ENCODE results near the gene GRM5.

GRM5 gene

GRCh38 chr11:88666364-88666763, 399.4 kb downstream of the GRM5 start:
- TF ChIP-seq SIN3A (IDR thresholded peaks at IDR 0.05; ENCODE audit: borderline replicate concordance, insufficient read depth, low read length) = no peak
- TF ChIP-seq TAF1 (IDR thresholded peaks at IDR 0.05; ENCODE audit: borderline replicate concordance, insufficient read depth, low read length) = no peak
- TF ChIP-seq, protein P1, sequence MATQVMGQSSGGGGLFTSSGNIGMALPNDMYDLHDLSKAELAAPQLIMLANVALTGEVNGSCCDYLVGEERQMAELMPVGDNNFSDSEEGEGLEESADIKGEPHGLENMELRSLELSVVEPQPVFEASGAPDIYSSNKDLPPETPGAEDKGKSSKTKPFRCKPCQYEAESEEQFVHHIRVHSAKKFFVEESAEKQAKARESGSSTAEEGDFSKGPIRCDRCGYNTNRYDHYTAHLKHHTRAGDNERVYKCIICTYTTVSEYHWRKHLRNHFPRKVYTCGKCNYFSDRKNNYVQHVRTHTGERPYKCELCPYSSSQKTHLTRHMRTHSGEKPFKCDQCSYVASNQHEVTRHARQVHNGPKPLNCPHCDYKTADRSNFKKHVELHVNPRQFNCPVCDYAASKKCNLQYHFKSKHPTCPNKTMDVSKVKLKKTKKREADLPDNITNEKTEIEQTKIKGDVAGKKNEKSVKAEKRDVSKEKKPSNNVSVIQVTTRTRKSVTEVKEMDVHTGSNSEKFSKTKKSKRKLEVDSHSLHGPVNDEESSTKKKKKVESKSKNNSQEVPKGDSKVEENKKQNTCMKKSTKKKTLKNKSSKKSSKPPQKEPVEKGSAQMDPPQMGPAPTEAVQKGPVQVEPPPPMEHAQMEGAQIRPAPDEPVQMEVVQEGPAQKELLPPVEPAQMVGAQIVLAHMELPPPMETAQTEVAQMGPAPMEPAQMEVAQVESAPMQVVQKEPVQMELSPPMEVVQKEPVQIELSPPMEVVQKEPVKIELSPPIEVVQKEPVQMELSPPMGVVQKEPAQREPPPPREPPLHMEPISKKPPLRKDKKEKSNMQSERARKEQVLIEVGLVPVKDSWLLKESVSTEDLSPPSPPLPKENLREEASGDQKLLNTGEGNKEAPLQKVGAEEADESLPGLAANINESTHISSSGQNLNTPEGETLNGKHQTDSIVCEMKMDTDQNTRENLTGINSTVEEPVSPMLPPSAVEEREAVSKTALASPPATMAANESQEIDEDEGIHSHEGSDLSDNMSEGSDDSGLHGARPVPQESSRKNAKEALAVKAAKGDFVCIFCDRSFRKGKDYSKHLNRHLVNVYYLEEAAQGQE (IDR thresholded peaks at IDR 0.05; ENCODE audit: insufficient read depth in 1 of 2, low read depth in 2 of 2, low read length in 2 of 2) = no peak
- no peak for TF ChIP-seq FOXP2 (optimal IDR thresholded peaks at IDR 0.05; ENCODE audit: borderline replicate concordance, extremely low read depth, extremely low read length, insufficient read depth)

- no peak for TF ChIP-seq FOXP2 (optimal IDR thresholded peaks at IDR 0.05; ENCODE audit: borderline replicate concordance, extremely low read depth, extremely low read length, insufficient read depth)
- TF ChIP-seq, protein P1 (IDR thresholded peaks at IDR 0.05; ENCODE audit: insufficient read depth in 1 of 2, low read depth in 2 of 2, low read length in 2 of 2) = no peak
- TF ChIP-seq SIN3A (IDR thresholded peaks at IDR 0.05; ENCODE audit: borderline replicate concordance, insufficient read depth, low read length) = no peak
- TF ChIP-seq TAF1 (IDR thresholded peaks at IDR 0.05; ENCODE audit: borderline replicate concordance, insufficient read depth, low read length) = no peak
- no peak for TF ChIP-seq POLR2AphosphoS5 (IDR thresholded peaks at IDR 0.05; ENCODE audit: low read depth, low read length)
Observed at GRCh38 chr11:88657076-88657738, 408.6 kb downstream of the GRM5 start.

DNA sequence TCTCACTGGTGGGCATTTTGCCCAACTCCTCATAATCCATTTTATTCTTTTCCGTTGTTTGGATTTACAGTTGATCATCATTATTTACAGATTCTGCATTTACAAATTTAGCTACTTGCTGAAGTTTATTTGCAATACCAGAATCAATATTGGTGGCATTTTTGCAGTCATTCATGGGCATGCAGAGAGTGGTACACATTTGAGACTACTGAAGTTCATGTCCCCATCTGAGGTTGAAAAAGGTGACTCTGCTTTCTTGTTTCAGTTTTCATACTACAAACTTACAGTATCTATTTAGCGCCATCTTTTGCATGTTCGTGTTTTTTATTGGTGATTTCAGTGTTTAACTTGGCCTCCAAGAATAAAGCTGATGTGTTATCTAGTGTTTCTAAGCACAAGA, 409.5 kb downstream of the GRM5 start:
- TF ChIP-seq, protein P1 (IDR thresholded peaks at IDR 0.05; ENCODE audit: insufficient read depth in 1 of 2, low read depth in 2 of 2, low read length in 2 of 2) = no peak

- TF ChIP-seq TAF1 (IDR thresholded peaks at IDR 0.05; ENCODE audit: borderline replicate concordance, insufficient read depth, low read length) (no peak), POLR2AphosphoS5 (IDR thresholded peaks at IDR 0.05; ENCODE audit: low read depth, low read length) (no peak), SIN3A (IDR thresholded peaks at IDR 0.05; ENCODE audit: borderline replicate concordance, insufficient read depth, low read length) (no peak)
- TF ChIP-seq, protein P1 (IDR thresholded peaks at IDR 0.05; ENCODE audit: insufficient read depth in 1 of 2, low read depth in 2 of 2, low read length in 2 of 2) = no peak
Observed at GRCh38 chr11:88655656-88656055, 410.1 kb downstream of the GRM5 start.

- no peak for TF ChIP-seq TAF1 (IDR thresholded peaks at IDR 0.05; ENCODE audit: borderline replicate concordance, insufficient read depth, low read length)
- TF ChIP-seq, protein P1 (IDR thresholded peaks at IDR 0.05; ENCODE audit: insufficient read depth in 1 of 2, low read depth in 2 of 2, low read length in 2 of 2) = no peak
Observed at GRCh38 chr11:88655196-88655595, 410.6 kb downstream of the GRM5 start.
